ENCODE data around the gene CAMKMT. TPM values are rescaled to one million over a fixed set of nuclear protein-coding genes. Genes with fewer than 3 reads are reported as not detected.

The CAMKMT gene
- total RNA-seq, 4 donors from 2014 or later = 2.9 to 18.8 (median 11.2) TPM

DNA sequence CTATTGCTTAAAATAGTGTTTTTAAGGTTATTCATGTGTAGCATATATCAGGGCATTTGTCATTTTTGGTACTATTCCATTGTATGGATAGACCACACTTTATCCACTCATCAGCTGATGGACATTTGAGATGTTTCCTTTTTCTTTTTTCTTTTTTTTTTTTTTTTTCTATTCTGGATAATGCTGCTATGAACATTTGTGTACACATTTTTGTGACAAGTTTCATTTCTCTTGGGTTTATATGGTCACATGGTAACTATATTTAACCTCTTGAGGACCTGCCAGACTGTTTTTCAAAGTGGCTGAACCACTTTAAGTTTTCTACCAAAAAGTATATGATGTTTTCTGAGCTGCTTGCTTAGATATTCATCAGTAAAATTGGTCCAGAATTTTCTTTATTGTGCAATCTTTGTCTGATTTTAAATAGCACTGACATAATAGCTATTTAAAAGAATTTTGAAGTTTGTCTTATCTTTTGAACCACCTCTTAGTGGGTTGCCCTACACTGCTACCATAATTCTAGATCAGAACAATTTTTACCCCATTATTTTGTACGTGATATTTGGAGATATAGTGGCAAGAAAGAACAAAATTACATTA lies 360.4 kb downstream of the CAMKMT start:
- H3K4me3 ChIP-seq = no peak overlapping the region

DNA sequence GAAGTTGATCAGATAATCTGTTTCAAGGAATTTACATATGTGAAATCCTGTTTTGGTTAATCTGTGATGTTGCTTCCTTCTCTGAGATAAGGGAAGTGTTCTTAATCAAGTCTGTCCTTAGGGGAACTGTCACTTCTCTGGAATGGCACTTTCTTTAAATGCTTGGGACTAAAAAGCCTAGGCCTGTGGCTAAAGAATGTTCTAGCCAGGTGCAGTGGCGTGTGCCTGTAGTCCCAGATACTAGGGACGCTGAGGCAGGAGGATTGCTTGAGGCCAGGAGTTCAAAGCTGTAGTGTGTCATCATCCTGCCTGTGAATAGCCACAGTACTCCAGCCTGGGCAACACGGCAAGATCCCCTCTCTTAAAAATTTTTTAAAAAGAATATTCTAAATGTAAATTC lies 362.2 kb downstream of the CAMKMT start:
- Histone ChIP-seq H3K36me3 (no peaks in the 10 kb centered on the region), H3K27ac (no peak overlapping the region), H3K4me3 (no peak overlapping the region), H3K9me3 (no peaks in the 10 kb centered on the region), H3K4me1 (no peaks in the 10 kb centered on the region), H3K27me3 (no peaks in the 10 kb centered on the region)
- DNase-seq = no peak
- intact Hi-C loops (cut with DNase I; ENCODE audit: low total_unique reads) = no loop called here
- TF ChIP-seq CTCF (IDR thresholded peaks at IDR 0.05) (no peak), POLR2A (IDR thresholded peaks at IDR 0.05) (no peak)

More for the DNA sequence above, 360.4 kb downstream of the CAMKMT start:
- intact Hi-C loops (cut with DNase I; ENCODE audit: low total_unique reads) = no loop called here
- no peak for DNase-seq
- no peaks in the 10 kb centered on the region for H3K27me3 ChIP-seq
- no peak for TF ChIP-seq CTCF (IDR thresholded peaks at IDR 0.05)
- no peak for TF ChIP-seq POLR2A (IDR thresholded peaks at IDR 0.05)
- H3K36me3 ChIP-seq = no peaks in the 10 kb centered on the region
- no peaks in the 10 kb centered on the region for H3K9me3 ChIP-seq
- no peaks in the 10 kb centered on the region for H3K4me1 ChIP-seq
- H3K27ac ChIP-seq = no peak overlapping the region

- DNase-seq = no peak
- Histone ChIP-seq H3K4me3 (no peak overlapping the region), H3K27ac (no peak overlapping the region), H3K27me3 (no peaks in the 10 kb centered on the region), H3K9me3 (peaks cover 0 to under 1% of the 10 kb centered on the region in 2 donors), H3K4me1 (no peaks in the 10 kb centered on the region), H3K36me3 (no peaks in the 10 kb centered on the region)
- intact Hi-C loops (cut with DNase I; ENCODE audit: low total_unique reads) = no loop called here
- TF ChIP-seq CTCF (IDR thresholded peaks at IDR 0.05) = no peak
- TF ChIP-seq POLR2A (IDR thresholded peaks at IDR 0.05) = no peak
Measured at GRCh38 chr2:44730593-44730992, 368.8 kb downstream of the CAMKMT start.

DNA sequence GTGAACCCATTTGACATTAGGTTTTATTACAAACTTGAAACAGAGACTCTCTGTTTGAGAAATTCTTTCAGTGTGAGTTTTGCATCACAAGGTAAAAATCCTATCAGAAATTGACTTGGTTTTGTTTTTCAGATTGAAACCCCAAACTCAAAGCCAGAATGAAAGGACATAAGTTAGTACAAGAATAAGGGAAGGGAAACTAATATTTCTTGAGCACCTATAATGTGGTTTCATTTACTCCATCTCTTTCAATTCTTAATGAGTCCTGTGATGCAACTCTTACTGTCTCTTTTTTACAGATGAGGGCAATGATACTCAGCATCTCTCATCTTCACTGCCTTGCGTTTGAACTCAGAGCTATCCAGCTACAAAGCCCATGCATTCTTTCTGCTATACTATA lies 369.8 kb downstream of the CAMKMT start:
- intact Hi-C loops (cut with DNase I; ENCODE audit: low total_unique reads) = no loop called here

More for the DNA sequence above, 369.8 kb downstream of the CAMKMT start:
- no peak overlapping the region for H3K27ac ChIP-seq
- peaks cover 0 to 7% of the 10 kb centered on the region in 2 donors for H3K9me3 ChIP-seq
- no peaks in the 10 kb centered on the region for H3K36me3 ChIP-seq
- TF ChIP-seq POLR2A (IDR thresholded peaks at IDR 0.05) (no peak), CTCF (IDR thresholded peaks at IDR 0.05) (no peak)
- no peaks in the 10 kb centered on the region for H3K4me1 ChIP-seq
- DNase-seq = no peak
- no peak overlapping the region for H3K4me3 ChIP-seq
- H3K27me3 ChIP-seq = no peaks in the 10 kb centered on the region
